Measurements from ENCODE around the gene ZER1. TPM values are rescaled to one million over a fixed set of nuclear protein-coding genes. Genes with fewer than 3 reads are reported as not detected.

ZER1 gene
- polyA plus RNA-seq, 1 donor from 2014 or later: 30.6 TPM

- Histone ChIP-seq H3K9ac (ENCODE audit: low read length) (no peak overlapping the region), H3K79me2 (replicated peaks; ENCODE audit: insufficient read depth, low read length) (peaks cover 12% of the 10 kb centered on the region), H3K27me3 (ENCODE audit: insufficient read depth, low read depth, low read length) (no peaks in the 10 kb centered on the region), H3K9me3 (ENCODE audit: low read length) (no peaks in the 10 kb centered on the region), H3K9me2 (ENCODE audit: insufficient read depth, low read length) (no peaks in the 10 kb centered on the region), H4K20me1 (ENCODE audit: insufficient read depth) (no peaks in the 10 kb centered on the region), H3K36me3 (ENCODE audit: insufficient read depth, low read length) (no peaks in the 10 kb centered on the region), H3F3A (ENCODE audit: insufficient read depth, low read length, poor library complexity, severe bottlenecking) (no peaks in the 10 kb centered on the region), H3K4me2 (ENCODE audit: low read length) (no peak overlapping the region), H2AFZ (ENCODE audit: low read depth, low read length) (no peak overlapping the region), H3K27ac (ENCODE audit: low read length) (no peak overlapping the region), H3K4me3 (ENCODE audit: low read length) (no peak overlapping the region)
- TF ChIP-seq POLR2AphosphoS5 (IDR thresholded peaks at IDR 0.05) (no peak), REST (IDR thresholded peaks at IDR 0.05; ENCODE audit: borderline replicate concordance) (no peak), RAD21 (conservative IDR thresholded peaks at IDR 0.05) (no peak), SMC3 (conservative IDR thresholded peaks at IDR 0.05; ENCODE audit: poor library complexity) (no peak)
Measured at GRCh38 chr9:128774804-128775203, 3.1 kb upstream of the ZER1 start.

- no peaks in the 10 kb centered on the region for H3F3A ChIP-seq (ENCODE audit: insufficient read depth, low read length, poor library complexity, severe bottlenecking)
- no peak overlapping the region for H3K4me2 ChIP-seq (ENCODE audit: low read length)
- no peak overlapping the region for H3K27ac ChIP-seq (ENCODE audit: low read length)
- H3K4me3 ChIP-seq (ENCODE audit: low read length): no peak overlapping the region
- H4K20me1 ChIP-seq (ENCODE audit: insufficient read depth): no peaks in the 10 kb centered on the region
- no peak overlapping the region for H3K9ac ChIP-seq (ENCODE audit: low read length)
- no peaks in the 10 kb centered on the region for H3K9me2 ChIP-seq (ENCODE audit: insufficient read depth, low read length)
- H3K9me3 ChIP-seq (ENCODE audit: low read length): no peaks in the 10 kb centered on the region
- H3K27me3 ChIP-seq (ENCODE audit: insufficient read depth, low read depth, low read length): no peaks in the 10 kb centered on the region
- peaks cover 20% of the 10 kb centered on the region for H3K79me2 ChIP-seq (replicated peaks; ENCODE audit: insufficient read depth, low read length)
- no peak overlapping the region for H2AFZ ChIP-seq (ENCODE audit: low read depth, low read length)
- H3K36me3 ChIP-seq (ENCODE audit: insufficient read depth, low read length): no peaks in the 10 kb centered on the region
- TF ChIP-seq TAF1 (IDR thresholded peaks at IDR 0.05; ENCODE audit: low read depth): no peak
- TF ChIP-seq MXI1 (conservative IDR thresholded peaks at IDR 0.05; ENCODE audit: poor library complexity, severe bottlenecking): no peak
- TF ChIP-seq EP300 (conservative IDR thresholded peaks at IDR 0.05; ENCODE audit: poor library complexity, severe bottlenecking): no peak
- no peak for TF ChIP-seq CTCF (IDR thresholded peaks at IDR 0.05; ENCODE audit: poor library complexity, severe bottlenecking)
- TF ChIP-seq RAD21 (conservative IDR thresholded peaks at IDR 0.05): no peak
- no peak for TF ChIP-seq SMC3 (conservative IDR thresholded peaks at IDR 0.05; ENCODE audit: poor library complexity)
- no peak for TF ChIP-seq REST (IDR thresholded peaks at IDR 0.05; ENCODE audit: borderline replicate concordance)
- TF ChIP-seq POLR2AphosphoS5 (IDR thresholded peaks at IDR 0.05): no peak
Measured at GRCh38 chr9:128773049-128773448, 1.3 kb upstream of the ZER1 start.

Measured in neural cell (in vitro differentiated cells).